HepG2 (cell line): ENCODE data around the gene UBQLN4. TPM values are rescaled to one million over a fixed set of nuclear protein-coding genes. Genes with fewer than 3 reads are reported as not detected.

Experiments used
- ESRRA ChIP-seq: sonication (generic); formaldehyde crosslinking; IDR thresholded peaks from 2 replicates; pipeline ENCODE4 v1.5.1; 2020; ENCODE audit warnings: mild to moderate bottlenecking, low read depth, missing genetic modification reagents
- FOXA1 ChIP-seq, 2 experiments: fragments of 450-650 bp in 1 of 2; sonication (generic) in 1 of 2; formaldehyde crosslinking in 1 of 2; IDR thresholded peaks; 2 replicates each; pipeline versions ENCODE4 v1.4.0 to v1.6.1; 2016 to 2020; ENCODE audit warnings: missing genetic modification reagents in 1 of 2
- NFAT5 ChIP-seq: sonication (generic); formaldehyde crosslinking; IDR thresholded peaks from 2 replicates; pipeline ENCODE4 v1.4.0; 2020; ENCODE audit warnings: missing genetic modification reagents
- PRDM15 ChIP-seq: sonication (generic); formaldehyde crosslinking; IDR thresholded peaks from 2 replicates; pipeline ENCODE4 v1.4.0; 2020; ENCODE audit warnings: missing genetic modification reagents
- SP2 ChIP-seq: sonication (generic); formaldehyde crosslinking; IDR thresholded peaks from 2 replicates; pipeline ENCODE4 v1.5.1; 2020; ENCODE audit warnings: mild to moderate bottlenecking, missing genetic modification reagents
- ZBTB40 ChIP-seq, 2 experiments: fragments of 450-650 bp in 1 of 2; sonication (generic) in 1 of 2; formaldehyde crosslinking in 1 of 2; IDR thresholded peaks; 2 replicates each; pipeline versions ENCODE4 v1.6.1 to v1.8.0; 2016 to 2022; ENCODE audit warnings: antibody characterized with exemption in 1 of 2, mild to moderate bottlenecking in 1 of 2, missing genetic modification reagents in 1 of 2
- ZMYM2 ChIP-seq: sonication (generic); formaldehyde crosslinking; IDR thresholded peaks from 2 replicates; pipeline ENCODE4 v1.8.0; 2022; ENCODE audit warnings: mild to moderate bottlenecking, missing genetic modification reagents
- ZNF737 ChIP-seq: sonication (generic); formaldehyde crosslinking; IDR thresholded peaks from 2 replicates; pipeline ENCODE4 v1.5.0; 2020; ENCODE audit warnings: missing genetic modification reagents, mild to moderate bottlenecking, borderline replicate concordance
- ZNF883 ChIP-seq: sonication (generic); formaldehyde crosslinking; IDR thresholded peaks from 2 replicates; pipeline ENCODE4 v1.5.1; 2020; ENCODE audit warnings: mild to moderate bottlenecking, missing genetic modification reagents; ENCODE audit errors: not compliant biosample characterization
- polyA plus RNA-seq, 8 experiments: library from polyadenylated mRNA; depleted of rRNA in 3 of 8; stranded (reverse) in 7 of 8; unstranded in 1 of 8; fragments of >200 nt; fragmentation: Illumina TruSeq in 4 of 8; extraction: Trizol in 4 of 8; gene quantifications; 2 replicates each; pipeline versions ENCODE4 v1.2.1 to v1.2.3, GENCODE V29; 2011 to 2016; ENCODE audit warnings: low read depth in 4 of 8, missing spikeins in 1 of 8, mixed read lengths in 1 of 8; ENCODE audit not compliant: insufficient read depth in 1 of 8
- total RNA-seq, 5 experiments: library from RNA; depleted of rRNA; stranded (reverse); fragments of >200 nt; fragmentation: Illumina TruSeq; extraction: Trizol; gene quantifications; 2 replicates each; pipeline ENCODE4 v1.2.3, GENCODE V29; 2016; ENCODE audit warnings: low read depth in 1 of 5

UBQLN4 gene
- total and polyA plus RNA-seq, 2 of the 13 experiments (the other 11 are each of a cell fraction or from before 2014, with no cell fraction given): 31.5 to 39.8 TPM

- TF ChIP-seq ZBTB40 (IDR thresholded peaks at IDR 0.05) (no peak), ZBTB40 (CRISPR knock-in tag; IDR thresholded peaks at IDR 0.05) (peak; percentile 87; the same call in 1 of the 2 replicates), SP2 (no peak), ZNF737 (CRISPR knock-in tag) (no peak), ZMYM2 (no peak), ZNF883 (no peak), ESRRA (CRISPR knock-in tag) (0 out of 2 replicates have a peak, but pooled peaks have one; percentile 46), NFAT5 (no peak), PRDM15 (CRISPR knock-in tag) (no peak; the same call in 1 of the 2 replicates), FOXA1 (IDR thresholded peaks at IDR 0.05) (no peak), FOXA1 (CRISPR knock-in tag; IDR thresholded peaks at IDR 0.05) (no peak)
These were observed 1.1 kb upstream of the UBQLN4 start, which contains the start of gene LAMTOR2 (continued) for GRCh38 chr1:156054500-156055280.
